Kidney epithelial cell (primary cell): ENCODE data around the gene TOMM40L. TPM values are rescaled to one million over a fixed set of nuclear protein-coding genes. Genes with fewer than 3 reads are reported as not detected.

Source experiments
- DNase-seq: peaks from one replicate; pipeline ENCODE4 v3.0.0-alpha.2; 2010; ENCODE audit warnings: low read depth
- H3K27me3 ChIP-seq: 2 replicates; pipeline ENCODE4 v1.6.0; 2011; ENCODE audit warnings: low read length; ENCODE audit not compliant: control insufficient read depth, insufficient read depth
- H3K36me3 ChIP-seq: 2 replicates; pipeline ENCODE4 v1.5.1; 2011; ENCODE audit warnings: low read length; ENCODE audit not compliant: control insufficient read depth, insufficient read depth
- H3K4me3 ChIP-seq: 2 replicates; pipeline ENCODE4 v1.5.1; 2011; ENCODE audit warnings: low read depth, mild to moderate bottlenecking, control low read depth, low read length
- CTCF ChIP-seq: IDR thresholded peaks from 2 replicates; pipeline ENCODE4 v1.5.1; 2011; ENCODE audit warnings: mild to moderate bottlenecking, moderate library complexity, low read length, control low read depth, inconsistent platforms; ENCODE audit not compliant: insufficient read depth, poor library complexity, severe bottlenecking
- total RNA-seq: library from RNA; depleted of rRNA; stranded (reverse); fragments of >200 nt; gene quantifications from 2 replicates; pipeline ENCODE4 v1.2.3, GENCODE V29; 2015

Gene TOMM40L
- total RNA-seq, 1 donor from 2014 or later = 6.2 TPM

- Histone ChIP-seq H3K27me3 (no peaks in the 10 kb centered on the region), H3K36me3 (peaks cover 4% of the 10 kb centered on the region), H3K4me3 (no peak overlapping the region)
- no peak for TF ChIP-seq CTCF
- DNase-seq = no peak
Measured at GRCh38 chr1:161206411-161207140, 19.3 kb upstream of the TOMM40L start.

- Histone ChIP-seq H3K27me3 (no peaks in the 10 kb centered on the region), H3K4me3 (no peak overlapping the region), H3K36me3 (peaks cover 4% of the 10 kb centered on the region)
- TF ChIP-seq CTCF = no peak
- no peak for DNase-seq
Measured at GRCh38 chr1:161207173-161207572, 18.7 kb upstream of the TOMM40L start.

- Histone ChIP-seq H3K36me3 (peaks cover 4% of the 10 kb centered on the region), H3K4me3 (no peak overlapping the region), H3K27me3 (no peaks in the 10 kb centered on the region)
- DNase-seq = no peak
- TF ChIP-seq CTCF = peak; percentile 95
Measured at GRCh38 chr1:161209790-161210409, 16.0 kb upstream of the TOMM40L start.

GRCh38 chr1:161214369-161214768 lies 11.5 kb upstream of the TOMM40L start:
- H3K36me3 ChIP-seq = peaks cover 1% of the 10 kb centered on the region
- no peaks in the 10 kb centered on the region for H3K27me3 ChIP-seq
- no peak for DNase-seq
- no peak for TF ChIP-seq CTCF
- no peak overlapping the region for H3K4me3 ChIP-seq

- no peak for DNase-seq
- no peaks in the 10 kb centered on the region for H3K27me3 ChIP-seq
- H3K4me3 ChIP-seq = no peak within 1 kb of the TSS
- H3K36me3 ChIP-seq = peaks cover 1% of the 10 kb centered on the region
- TF ChIP-seq CTCF = no peak
Measured at GRCh38 chr1:161215076-161215475, 10.8 kb upstream of the TOMM40L start, which contains the start of gene FCER1G. Gene FCER1G, plus strand, starts transcription at chr1:161215295. Its CDS starts 27 bp downstream, at chr1:161215322.
